ENCODE measurements around the gene URI1. TPM values are rescaled to one million over a fixed set of nuclear protein-coding genes. Genes with fewer than 3 reads are reported as not detected.
A peak's percentile ranks its signal among the peaks of the same experiment; 100 is the strongest.

The URI1 gene
- total and polyA plus RNA-seq, 10 donors: 23.8 to 64.6 (median 52.4) TPM

GRCh38 chr19:30054210-30054609 is 112.2 kb downstream of the URI1 start:
- no peak for DNase-seq
- no peak for TF ChIP-seq CTCF (IDR thresholded peaks at IDR 0.05 in 8 of 11, conservative IDR thresholded peaks at IDR 0.05 in 3 of 11)
- no peak for TF ChIP-seq POLR2A (IDR thresholded peaks at IDR 0.05)
- no peak for TF ChIP-seq POLR2AphosphoS5 (IDR thresholded peaks at IDR 0.05)
- Histone ChIP-seq H3K4me1 (no peaks in the 10 kb centered on the region), H3K36me3 (no peaks in the 10 kb centered on the region), H3K27ac (no peak overlapping the region), H3K27me3 (replicated peaks in 1 of 7) (no peaks in the 10 kb centered on the region), H3K4me3 (no peak overlapping the region), H3K9me3 (peaks cover 0 to 8% (median 0%) of the 10 kb centered on the region in 8 donors)
- WGBS, 5 donors: 76 to 92% (median 84%) methylated on average over 2 of the region's 2 CpGs
- intact Hi-C loops (cut with DNase I; ENCODE audit: low total_unique reads): no loop called here

DNA sequence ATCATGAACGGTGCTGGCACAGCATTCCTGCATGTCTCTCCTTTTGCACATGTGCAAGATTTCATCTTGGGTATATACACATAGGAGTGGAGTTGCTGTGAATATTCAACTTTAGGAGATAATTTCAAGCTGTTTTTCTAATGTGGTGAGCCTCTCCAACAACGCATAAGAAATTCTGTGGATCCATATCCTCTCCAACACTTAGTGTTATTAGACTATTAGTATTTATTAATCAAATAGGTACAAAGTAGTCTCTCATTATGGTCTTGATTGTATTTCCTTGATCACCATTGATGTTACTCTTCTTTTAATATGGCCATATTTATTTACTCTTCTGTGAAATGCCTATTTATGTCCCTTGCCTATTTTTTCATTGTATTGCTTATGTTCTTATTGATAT is 114.5 kb downstream of the URI1 start:
- Histone ChIP-seq H3K36me3 (no peaks in the 10 kb centered on the region), H3K4me3 (no peak overlapping the region), H3K4me1 (no peaks in the 10 kb centered on the region), H3K27me3 (replicated peaks in 1 of 7) (peaks cover 0 to 5% (median 0%) of the 10 kb centered on the region in 7 donors), H3K9me3 (peaks cover 0 to 8% (median 0%) of the 10 kb centered on the region in 8 donors), H3K27ac (no peak overlapping the region)
- intact Hi-C loops (cut with DNase I; ENCODE audit: low total_unique reads): no loop called here
- TF ChIP-seq CTCF (IDR thresholded peaks at IDR 0.05 in 8 of 11, conservative IDR thresholded peaks at IDR 0.05 in 3 of 11): no peak
- TF ChIP-seq POLR2A (IDR thresholded peaks at IDR 0.05): no peak
- no peak for TF ChIP-seq POLR2AphosphoS5 (IDR thresholded peaks at IDR 0.05)
- DNase-seq: no peak
- 93 to 97% (median 96%) methylated on average over 2 of the region's 2 CpGs for WGBS, 5 donors

- DNase-seq: peak; percentile 34
- Histone ChIP-seq H3K27me3 (replicated peaks in 1 of 7) (peaks cover 0 to 37% (median 0%) of the 10 kb centered on the region in 7 donors), H3K36me3 (no peaks in the 10 kb centered on the region), H3K4me1 (no peaks in the 10 kb centered on the region), H3K27ac (no peak overlapping the region), H3K9me3 (peaks cover 0 to 8% (median 0%) of the 10 kb centered on the region in 8 donors), H3K4me3 (no peak overlapping the region)
- TF ChIP-seq CTCF (IDR thresholded peaks at IDR 0.05 in 8 of 11, conservative IDR thresholded peaks at IDR 0.05 in 3 of 11): no peak
- TF ChIP-seq POLR2A (IDR thresholded peaks at IDR 0.05): no peak
- no peak for TF ChIP-seq POLR2AphosphoS5 (IDR thresholded peaks at IDR 0.05)
- WGBS, 5 donors: 87 to 91% (median 90%) methylated on average over 27 of the region's 27 CpGs
- intact Hi-C loops (cut with DNase I; ENCODE audit: low total_unique reads): no loop called here
Measured at GRCh38 chr19:30059741-30060457, 117.9 kb downstream of the URI1 start.

GRCh38 chr19:30060531-30061222 is 118.6 kb downstream of the URI1 start:
- intact Hi-C loops (cut with DNase I; ENCODE audit: low total_unique reads): no loop called here
- 64 to 80% (median 73%) methylated on average over 13 of the region's 13 CpGs for WGBS, 5 donors

More at GRCh38 chr19:30060531-30061222, 118.6 kb downstream of the URI1 start:
- Histone ChIP-seq H3K27ac (no peak overlapping the region), H3K4me3 (no peak overlapping the region), H3K9me3 (peaks cover 0 to 8% (median 0%) of the 10 kb centered on the region in 8 donors), H3K4me1 (no peaks in the 10 kb centered on the region), H3K27me3 (replicated peaks in 1 of 7) (peaks cover 0 to 37% (median 0%) of the 10 kb centered on the region in 7 donors), H3K36me3 (no peaks in the 10 kb centered on the region)
- no peak for TF ChIP-seq POLR2AphosphoS5 (IDR thresholded peaks at IDR 0.05)
- no peak for TF ChIP-seq CTCF (IDR thresholded peaks at IDR 0.05 in 8 of 11, conservative IDR thresholded peaks at IDR 0.05 in 3 of 11)
- no peak for TF ChIP-seq POLR2A (IDR thresholded peaks at IDR 0.05)
- DNase-seq: peak; percentile 65

Measured in spleen (tissue), 11 donors.